ACC112 (cell line): ENCODE data around the gene CLPSL2.

Source experiments
- H2AFZ ChIP-seq: fragments of 200-600 bp; sonication (generic); one replicate; pipeline ENCODE4 v1.6.0; 2017; ENCODE audit warnings: antibody characterized with exemption, low read length; ENCODE audit not compliant: unreplicated experiment
- H3K27ac ChIP-seq: fragments of 200-600 bp; sonication (generic); 2 replicates; pipeline ENCODE4 v1.5.1; 2014; ENCODE audit warnings: low read depth, mild to moderate bottlenecking, antibody characterized with exemption, low read length, moderate library complexity
- H3K27me3 ChIP-seq: fragments of 200-600 bp; sonication (generic); 2 replicates; pipeline ENCODE4 v1.6.1; 2014; ENCODE audit warnings: mild to moderate bottlenecking, antibody characterized with exemption, low read length, moderate library complexity, mixed read lengths; ENCODE audit not compliant: insufficient read depth
- H3K36me3 ChIP-seq: fragments of 200-600 bp; sonication (generic); 2 replicates; pipeline ENCODE4 v1.6.1; 2016; ENCODE audit warnings: mild to moderate bottlenecking, antibody characterized with exemption, low read length, moderate library complexity, mixed read lengths; ENCODE audit not compliant: insufficient read depth
- H3K4me1 ChIP-seq: fragments of 200-600 bp; sonication (generic); one replicate; pipeline ENCODE4 v1.6.1; 2016; ENCODE audit warnings: low read length, mixed read lengths; ENCODE audit not compliant: insufficient read depth, unreplicated experiment, control insufficient read depth
- H3K4me3 ChIP-seq: fragments of 200-600 bp; sonication (generic); 2 replicates; pipeline ENCODE4 v1.5.1; 2014; ENCODE audit warnings: mild to moderate bottlenecking, low read depth, low read length
- H3K79me2 ChIP-seq: fragments of 200-600 bp; sonication (generic); one replicate; pipeline ENCODE4 v1.6.0; 2016; ENCODE audit warnings: low read length; ENCODE audit not compliant: control insufficient read depth, unreplicated experiment, insufficient read depth

The CLPSL2 gene, protein sequence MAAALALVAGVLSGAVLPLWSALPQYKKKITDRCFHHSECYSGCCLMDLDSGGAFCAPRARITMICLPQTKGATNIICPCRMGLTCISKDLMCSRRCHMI

DNA sequence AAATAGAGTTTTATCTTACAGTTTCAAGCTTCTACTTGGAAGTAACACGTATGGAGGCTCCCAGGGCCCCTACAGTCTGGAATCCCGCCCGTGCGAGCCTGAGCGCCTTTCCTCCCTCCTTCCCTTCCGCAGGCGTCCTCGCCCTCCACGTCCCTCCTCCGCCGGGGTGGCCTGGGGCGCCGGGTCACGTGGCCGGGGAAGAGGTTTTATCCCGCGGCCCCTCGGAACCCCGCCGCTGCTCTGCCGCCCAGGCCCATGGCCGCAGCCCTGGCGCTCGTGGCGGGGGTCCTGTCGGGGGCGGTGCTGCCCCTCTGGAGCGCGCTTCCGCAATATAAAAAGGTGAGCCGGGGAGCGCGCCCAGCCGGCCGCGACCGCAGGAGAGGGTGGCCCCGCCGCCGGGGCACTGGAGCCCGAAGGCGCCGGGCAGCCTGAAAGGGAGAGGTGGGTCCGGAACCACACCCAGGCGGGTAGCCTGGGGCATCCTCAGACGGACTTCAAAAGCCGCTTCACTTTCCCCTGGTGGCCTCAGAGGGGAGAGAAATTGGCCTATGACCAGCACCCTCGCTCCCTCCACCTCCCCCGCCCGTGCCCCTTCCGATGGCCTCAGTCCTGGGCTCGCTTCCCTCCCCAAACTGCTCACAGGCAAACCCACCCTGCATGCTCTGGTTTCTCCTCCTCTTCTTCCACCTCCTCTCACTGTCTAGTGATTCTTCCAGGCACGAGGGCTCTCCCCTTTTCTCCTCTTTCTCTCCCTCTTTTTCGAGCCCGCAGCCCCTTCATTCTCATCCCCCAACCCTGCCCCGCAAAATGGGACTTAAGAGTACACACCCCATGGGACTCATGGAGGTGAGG, at the start of gene CLPSL2:
Gene CLPSL2 (plus strand): TSS at position 235 of the 852 bp plus-strand sequence. CDS start 21 bp downstream, at position 256.
- Histone ChIP-seq H2AFZ (peak within 1 kb of the TSS; percentile 95), H3K4me3 (peak within 1 kb of the TSS; percentile 87), H3K36me3 (no peaks in the 10 kb centered on the region), H3K4me1 (no peaks in the 10 kb centered on the region), H3K79me2 (no peaks in the 10 kb centered on the region), H3K27ac (no peak within 1 kb of the TSS), H3K27me3 (peaks cover 21% of the 10 kb centered on the region)

DNA sequence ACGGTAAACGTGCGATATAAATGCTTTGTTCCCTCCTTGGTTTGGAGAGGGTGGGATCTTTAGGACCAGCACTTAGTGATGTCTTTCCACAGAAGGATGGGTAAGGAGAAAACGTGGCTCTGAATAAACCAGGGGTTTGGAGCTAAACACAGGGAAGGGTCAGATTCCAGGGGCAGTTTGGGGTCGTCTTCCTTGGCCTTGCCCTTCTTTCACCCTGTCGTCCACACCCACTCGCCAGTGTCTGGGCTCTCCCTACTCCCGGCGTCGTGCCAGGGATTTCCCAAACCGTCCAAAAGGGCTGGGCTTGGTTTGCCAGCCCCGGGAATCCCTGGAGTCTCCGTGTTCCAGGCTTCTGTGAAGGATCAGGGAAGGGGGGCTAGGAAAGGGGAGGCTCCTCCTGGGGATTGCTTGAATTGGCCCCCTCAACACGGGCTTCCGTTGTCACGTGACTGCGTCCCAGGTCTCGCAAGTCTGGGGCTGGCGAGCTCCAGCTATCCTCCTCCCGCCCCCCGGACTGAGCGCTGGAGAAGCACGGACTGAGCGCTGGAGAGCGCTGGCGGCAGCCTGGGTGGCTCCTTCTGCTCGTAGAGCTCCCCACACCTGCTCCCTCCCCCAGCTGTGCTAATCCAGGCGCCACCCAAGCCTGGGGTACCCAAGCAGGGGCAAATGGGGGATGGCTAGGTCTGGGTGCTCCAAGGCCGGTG, 49.0 kb upstream of the CLPSL2 start:
- Histone ChIP-seq H3K4me1 (peaks cover 71% of the 10 kb centered on the region), H3K36me3 (no peaks in the 10 kb centered on the region), H3K27ac (peak overlapping the region; percentile 98), H2AFZ (peak overlapping the region; percentile 9), H3K79me2 (no peaks in the 10 kb centered on the region), H3K4me3 (peak overlapping the region; percentile 78), H3K27me3 (no peaks in the 10 kb centered on the region)

DNA sequence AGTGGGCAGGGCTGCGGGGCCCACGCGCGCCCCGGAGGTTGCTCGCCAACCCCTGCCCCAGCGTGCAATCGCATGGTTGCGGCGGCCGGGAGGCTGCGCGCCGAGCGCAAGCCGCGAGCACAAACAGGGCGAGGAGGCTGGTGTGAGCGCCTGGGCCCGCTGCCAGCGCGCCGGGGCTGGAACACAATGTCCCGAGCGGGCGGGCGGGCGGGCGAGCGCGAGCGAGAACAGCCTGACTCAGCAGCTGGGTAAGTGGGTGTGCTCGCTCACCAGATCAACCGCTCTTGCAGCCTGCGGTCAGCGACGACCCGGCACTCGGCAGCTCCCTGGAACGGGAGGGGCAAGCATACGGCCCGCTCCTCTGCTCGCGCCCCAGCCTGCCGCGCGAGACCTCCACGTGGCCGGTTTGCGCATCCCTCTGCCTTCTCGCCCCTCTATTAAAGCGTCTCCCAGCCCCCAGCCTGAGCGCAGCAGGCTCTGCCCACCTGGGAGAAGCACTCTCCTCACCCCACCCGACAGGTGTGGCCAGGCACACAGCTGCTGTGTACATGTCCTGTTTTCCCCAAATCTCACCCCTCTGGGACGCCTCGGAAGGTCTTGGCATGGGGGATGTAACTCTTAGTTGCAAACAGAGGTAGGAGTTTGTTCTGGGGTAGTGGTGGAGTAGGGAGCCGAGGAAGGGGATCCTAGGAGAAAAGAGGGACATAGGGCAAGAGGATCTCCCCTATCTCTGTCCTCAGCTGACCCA, 48.3 kb upstream of the CLPSL2 start:
- Histone ChIP-seq H3K27ac (peak overlapping the region; percentile 98), H3K27me3 (no peaks in the 10 kb centered on the region), H3K79me2 (no peaks in the 10 kb centered on the region), H2AFZ (peak overlapping the region; percentile 9), H3K4me3 (peak overlapping the region; percentile 78), H3K36me3 (no peaks in the 10 kb centered on the region), H3K4me1 (peaks cover 79% of the 10 kb centered on the region)

- Histone ChIP-seq H3K79me2 (no peaks in the 10 kb centered on the region), H3K4me1 (peaks cover 85% of the 10 kb centered on the region), H3K4me3 (peak overlapping the region; percentile 72), H3K27ac (peak overlapping the region; percentile 98), H3K36me3 (no peaks in the 10 kb centered on the region), H3K27me3 (no peaks in the 10 kb centered on the region), H2AFZ (peak overlapping the region; percentile 26)
Observed at GRCh38 chr6:35728683-35729678, 47.4 kb upstream of the CLPSL2 start.

DNA sequence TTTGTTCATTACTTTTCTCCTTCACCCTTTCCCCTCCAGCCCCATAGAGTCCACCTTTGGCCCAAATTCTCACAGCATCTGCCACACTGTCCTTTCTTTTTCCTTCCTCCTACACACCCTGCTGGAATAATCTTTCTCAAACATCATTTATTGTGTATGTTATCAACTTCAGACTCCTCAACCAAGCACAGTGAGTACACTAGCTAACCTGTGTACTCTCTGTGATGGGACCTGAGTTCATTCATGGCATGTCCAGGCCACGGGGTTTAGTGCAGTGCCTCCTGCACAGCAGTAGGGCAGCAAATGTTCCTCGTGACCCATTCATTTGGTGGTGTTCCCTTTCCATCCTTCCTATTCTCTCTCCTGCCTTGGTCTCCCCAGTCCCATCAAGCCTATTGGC, 46.7 kb upstream of the CLPSL2 start:
- H3K79me2 ChIP-seq, result no peaks in the 10 kb centered on the region
- H3K27ac ChIP-seq, result peak overlapping the region; percentile 98
- H3K27me3 ChIP-seq, result no peaks in the 10 kb centered on the region
- H3K4me1 ChIP-seq, result peaks cover 77% of the 10 kb centered on the region
- H3K36me3 ChIP-seq, result no peaks in the 10 kb centered on the region
- H2AFZ ChIP-seq, result peak overlapping the region; percentile 26
- no peak overlapping the region for H3K4me3 ChIP-seq

GRCh38 chr6:35730745-35731413, 45.5 kb upstream of the CLPSL2 start:
- H3K4me1 ChIP-seq, result peaks cover 66% of the 10 kb centered on the region
- H2AFZ ChIP-seq, result no peak overlapping the region
- peak overlapping the region; percentile 98 for H3K27ac ChIP-seq

GRCh38 chr6:35731414-35731735, 45.0 kb upstream of the CLPSL2 start:
- Histone ChIP-seq H3K79me2 (no peaks in the 10 kb centered on the region), H3K4me1 (peaks cover 61% of the 10 kb centered on the region), H3K36me3 (no peaks in the 10 kb centered on the region), H3K27me3 (no peaks in the 10 kb centered on the region), H2AFZ (peak overlapping the region; percentile 84), H3K4me3 (peak overlapping the region; percentile 81), H3K27ac (peak overlapping the region; percentile 98)

More at GRCh38 chr6:35730745-35731413, 45.5 kb upstream of the CLPSL2 start:
- no peaks in the 10 kb centered on the region for H3K27me3 ChIP-seq
- peak overlapping the region; percentile 61 for H3K4me3 ChIP-seq
- H3K36me3 ChIP-seq, result no peaks in the 10 kb centered on the region
- H3K79me2 ChIP-seq, result no peaks in the 10 kb centered on the region

GRCh38 chr6:35731736-35732532, 44.5 kb upstream of the CLPSL2 start:
- Histone ChIP-seq H3K27me3 (no peaks in the 10 kb centered on the region), H2AFZ (peak overlapping the region; percentile 84), H3K27ac (peak overlapping the region; percentile 98), H3K4me3 (peak overlapping the region; percentile 81), H3K4me1 (peaks cover 55% of the 10 kb centered on the region), H3K79me2 (no peaks in the 10 kb centered on the region), H3K36me3 (no peaks in the 10 kb centered on the region)

DNA sequence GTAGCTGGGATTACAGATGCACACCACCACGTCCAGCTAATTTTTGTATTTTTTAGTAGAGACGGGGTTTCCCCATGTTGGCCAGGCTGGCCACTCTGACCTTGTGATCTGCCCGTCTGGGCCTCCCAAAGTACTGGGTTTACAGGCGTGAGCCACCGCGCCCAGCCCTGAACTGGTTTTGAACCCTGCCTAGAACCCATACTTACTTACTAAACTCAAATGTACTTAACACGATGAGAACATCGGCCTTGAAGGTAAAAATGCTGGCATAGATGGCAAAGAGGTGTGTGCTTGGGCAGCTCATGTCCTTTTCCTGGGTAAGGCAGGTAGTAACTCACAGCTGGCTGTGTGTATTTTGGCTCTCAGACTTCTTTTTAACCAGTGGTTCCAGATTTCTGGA, 42.8 kb upstream of the CLPSL2 start:
- Histone ChIP-seq H3K79me2 (no peaks in the 10 kb centered on the region), H3K4me1 (peaks cover 42% of the 10 kb centered on the region), H3K4me3 (no peak overlapping the region), H3K27me3 (no peaks in the 10 kb centered on the region), H2AFZ (no peak overlapping the region), H3K27ac (0 out of 2 replicates have a peak overlapping the region, but pooled peaks have one; percentile 3), H3K36me3 (no peaks in the 10 kb centered on the region)
